RWPE1 (cell line): Measurements from ENCODE around the gene PRAME.
"Not testable (repeated sequence)": the region's sequence is repeated elsewhere in the genome, so short reads cannot be mapped to it uniquely, and the experiment has no call there.

ENCODE experiments used
- CTCF ChIA-PET: fragments of 350-600 bp; sonication (Branson Sonifier 250); formaldehyde crosslinking; extraction: SDS; loops from one replicate; lab custom pipeline; 2021; lab: Yijun Ruan, JAX
- POLR2A ChIA-PET: fragments of 400-600 bp; formaldehyde crosslinking; extraction: SDS; loops from one replicate; lab custom pipeline; 2020; ENCODE audit warnings: antibody characterized with exemption; ENCODE audit not compliant: low non-redundant PET; lab: Yijun Ruan, JAX
- DNase-seq: peaks from one replicate; pipeline ENCODE4 v3.0.0; 2012; ENCODE audit warnings: low spot score
- H3K27ac ChIP-seq: fragments of 450-650 bp; 2 replicates; pipeline ENCODE4 v1.5.1; 2017
- CTCF ChIP-seq: fragments of 450-650 bp; conservative IDR thresholded peaks from 2 replicates; pipeline ENCODE4 v1.5.1; 2017; ENCODE audit warnings: low read depth, mild to moderate bottlenecking

Gene PRAME

GRCh38 chr22:22590136-22590891, 31.2 kb upstream of the PRAME start:
- no peak for TF ChIP-seq CTCF
- POLR2A ChIA-PET: no interaction called here
- CTCF ChIA-PET: interaction anchor here (0.7 kb wide), 1 partner anchor 312 kb away, joined by 3 read pairs; no protein-coding TSS in a partner anchor

GRCh38 chr22:22588485-22589164, 29.6 kb upstream of the PRAME start:
- CTCF ChIA-PET: interaction anchor here (0.6 kb wide), 1 partner anchor 100 kb away, joined by 3 read pairs; no protein-coding TSS in a partner anchor
- TF ChIP-seq CTCF: no peak
- POLR2A ChIA-PET: no interaction called here
- no peak for DNase-seq
- no peak overlapping the region for H3K27ac ChIP-seq

More at GRCh38 chr22:22590136-22590891, 31.2 kb upstream of the PRAME start:
- no peak for DNase-seq
- H3K27ac ChIP-seq: no peak overlapping the region

- ChIA-PET POLR2A (no interaction called here), CTCF (interaction anchor here (0.6 to 0.7 kb wide), 4 partner anchors 17 to 301 kb away, joined by 3 to 6 read pairs (median 4); no protein-coding TSS in a partner anchor)
- H3K27ac ChIP-seq: no peak overlapping the region
- no peak for TF ChIP-seq CTCF
- no peak for DNase-seq
These were observed 28.6 kb upstream of the PRAME start for GRCh38 chr22:22587577-22588188.

- no peak overlapping the region for H3K27ac ChIP-seq
- no peak for DNase-seq
- ChIA-PET POLR2A (no interaction called here), CTCF (no interaction called here)
- no peak for TF ChIP-seq CTCF
These were observed 25.7 kb upstream of the PRAME start for GRCh38 chr22:22584722-22585121.

GRCh38 chr22:22583030-22583429, 24.0 kb upstream of the PRAME start:
- no peak for DNase-seq
- POLR2A ChIA-PET: no interaction called here
- CTCF ChIA-PET: no interaction called here
- TF ChIP-seq CTCF: no peak
- no peak overlapping the region for H3K27ac ChIP-seq

GRCh38 chr22:22581524-22581923, 22.5 kb upstream of the PRAME start:
- DNase-seq, H3K27ac ChIP-seq, POLR2A ChIA-PET: not testable (repeated sequence)
- CTCF ChIA-PET: interaction anchor here (0.7 kb wide), 1 partner anchor 111 kb away, joined by 3 read pairs; no protein-coding TSS in a partner anchor
